ENCODE data around the gene ZNF567. TPM values are rescaled to one million over a fixed set of nuclear protein-coding genes. Genes with fewer than 3 reads are reported as not detected.

Gene ZNF567
- total RNA-seq, 3 donors from 2014 or later, result 2.9 to 8.3 (median 3.8) TPM

DNA sequence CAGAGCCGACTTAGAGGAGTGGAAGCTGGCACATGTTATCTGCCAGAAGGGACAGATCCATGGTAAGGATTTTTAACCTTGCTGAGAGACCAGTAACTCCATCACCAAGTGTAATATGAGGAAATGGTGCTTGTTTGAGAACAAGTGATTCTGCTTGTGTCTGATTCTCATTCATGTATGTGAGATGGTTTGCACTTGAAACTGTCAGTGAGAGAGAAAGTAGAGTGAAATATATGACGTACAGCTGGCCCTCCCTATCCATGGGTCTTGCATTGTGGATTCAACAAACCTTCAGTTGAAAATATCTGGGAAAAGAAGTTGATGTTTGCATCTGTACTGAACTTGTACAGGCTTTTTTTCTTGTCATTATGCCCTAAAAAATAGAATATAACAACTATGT is 18.8 kb upstream of the ZNF567 start:
- DNase-seq (no peak), ATAC-seq (no peak)
- Histone ChIP-seq H3K36me3 (ENCODE audit: low read depth) (peaks cover 3% of the 10 kb centered on the region), H3K4me3 (no peak overlapping the region), H3K9me3 (peaks cover 54% of the 10 kb centered on the region), H3K4me1 (ENCODE audit: low read depth) (no peaks in the 10 kb centered on the region)
- intact Hi-C loops (cut with DNase I, micrococcal nuclease), result no loop called here
- TF ChIP-seq, protein P1, sequence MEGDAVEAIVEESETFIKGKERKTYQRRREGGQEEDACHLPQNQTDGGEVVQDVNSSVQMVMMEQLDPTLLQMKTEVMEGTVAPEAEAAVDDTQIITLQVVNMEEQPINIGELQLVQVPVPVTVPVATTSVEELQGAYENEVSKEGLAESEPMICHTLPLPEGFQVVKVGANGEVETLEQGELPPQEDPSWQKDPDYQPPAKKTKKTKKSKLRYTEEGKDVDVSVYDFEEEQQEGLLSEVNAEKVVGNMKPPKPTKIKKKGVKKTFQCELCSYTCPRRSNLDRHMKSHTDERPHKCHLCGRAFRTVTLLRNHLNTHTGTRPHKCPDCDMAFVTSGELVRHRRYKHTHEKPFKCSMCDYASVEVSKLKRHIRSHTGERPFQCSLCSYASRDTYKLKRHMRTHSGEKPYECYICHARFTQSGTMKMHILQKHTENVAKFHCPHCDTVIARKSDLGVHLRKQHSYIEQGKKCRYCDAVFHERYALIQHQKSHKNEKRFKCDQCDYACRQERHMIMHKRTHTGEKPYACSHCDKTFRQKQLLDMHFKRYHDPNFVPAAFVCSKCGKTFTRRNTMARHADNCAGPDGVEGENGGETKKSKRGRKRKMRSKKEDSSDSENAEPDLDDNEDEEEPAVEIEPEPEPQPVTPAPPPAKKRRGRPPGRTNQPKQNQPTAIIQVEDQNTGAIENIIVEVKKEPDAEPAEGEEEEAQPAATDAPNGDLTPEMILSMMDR (IDR thresholded peaks at IDR 0.05), result no peak

DNA sequence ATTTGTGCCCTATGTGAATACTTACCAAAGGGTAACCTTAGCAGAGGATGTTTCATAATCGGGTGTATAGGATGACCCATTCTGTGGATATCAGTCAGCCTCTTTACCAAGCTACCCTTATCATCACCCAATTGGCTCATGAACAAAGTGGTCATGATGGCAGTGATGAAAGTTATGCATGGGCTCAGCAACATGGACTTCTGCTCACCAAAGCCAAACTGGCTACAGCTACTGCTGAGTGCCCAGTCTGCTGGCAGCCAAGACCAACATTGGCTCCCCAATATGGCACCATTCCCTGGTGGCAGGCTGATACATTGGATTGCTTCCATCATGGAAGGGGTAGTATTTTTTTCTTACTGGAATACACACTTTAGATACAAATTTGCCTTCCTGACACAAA is 15.0 kb upstream of the ZNF567 start:
- TF ChIP-seq, protein P1 (IDR thresholded peaks at IDR 0.05), result no peak
- ATAC-seq, result no peak
- peaks cover 76% of the 10 kb centered on the region for H3K9me3 ChIP-seq

DNA sequence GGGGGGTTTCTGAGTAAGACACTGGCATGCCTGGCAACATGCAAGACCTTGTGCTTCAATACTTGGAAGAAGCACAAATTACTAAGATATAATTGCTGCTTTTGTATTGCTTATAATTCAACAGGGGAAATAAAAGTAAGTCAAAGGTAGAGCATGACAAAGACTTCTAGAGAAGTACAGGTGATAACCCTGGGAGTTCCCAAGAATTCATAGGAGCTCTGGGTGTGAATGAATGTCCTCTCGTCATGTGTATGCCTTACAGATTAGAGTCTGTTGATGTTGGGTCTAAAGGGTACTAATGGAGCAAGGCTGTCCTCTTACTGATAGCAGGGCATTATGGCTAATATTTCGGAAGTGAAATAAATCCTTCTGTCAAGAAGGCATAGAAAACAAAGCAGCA is 13.2 kb upstream of the ZNF567 start:
- TF ChIP-seq, protein P1 (IDR thresholded peaks at IDR 0.05), result no peak
- peaks cover 93% of the 10 kb centered on the region for H3K9me3 ChIP-seq
- ATAC-seq, result no peak

More for the DNA sequence above, 15.0 kb upstream of the ZNF567 start:
- intact Hi-C loops (cut with DNase I, micrococcal nuclease), result no loop called here
- Histone ChIP-seq H3K4me3 (no peak overlapping the region), H3K4me1 (ENCODE audit: low read depth) (no peaks in the 10 kb centered on the region), H3K36me3 (ENCODE audit: low read depth) (no peaks in the 10 kb centered on the region)
- no peak for DNase-seq

DNA sequence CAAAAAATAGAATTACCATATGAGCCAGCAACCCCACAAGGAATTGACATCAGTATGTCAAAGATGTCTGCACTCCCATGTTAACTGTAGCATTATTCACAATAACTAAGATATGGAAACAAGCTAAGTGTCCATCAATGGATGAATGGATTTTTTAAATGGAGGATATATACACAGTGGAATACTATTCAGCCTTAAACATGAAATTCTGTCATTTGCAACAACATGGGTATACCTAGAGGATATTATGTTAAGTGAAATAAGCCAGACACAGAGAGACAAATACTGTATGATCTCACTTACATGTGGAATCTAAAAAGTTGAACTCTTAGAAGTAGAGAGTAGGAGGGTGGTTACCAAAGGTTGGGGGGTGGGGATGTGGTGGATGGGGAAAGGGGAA is 8.0 kb upstream of the ZNF567 start:
- no peak overlapping the region for H3K4me3 ChIP-seq
- TF ChIP-seq, protein P1 (IDR thresholded peaks at IDR 0.05), result no peak
- H3K4me1 ChIP-seq (ENCODE audit: low read depth), result no peaks in the 10 kb centered on the region
- H3K9me3 ChIP-seq, result peaks cover 64% of the 10 kb centered on the region
- no peaks in the 10 kb centered on the region for H3K36me3 ChIP-seq (ENCODE audit: low read depth)
- intact Hi-C loops (cut with DNase I, micrococcal nuclease), result no loop called here
- ATAC-seq (no peak), DNase-seq (no peak)

More for the DNA sequence above, 13.2 kb upstream of the ZNF567 start:
- no peak for DNase-seq
- no peak overlapping the region for H3K4me3 ChIP-seq
- H3K4me1 ChIP-seq (ENCODE audit: low read depth), result no peaks in the 10 kb centered on the region
- intact Hi-C loops (cut with DNase I, micrococcal nuclease), result no loop called here
- no peaks in the 10 kb centered on the region for H3K36me3 ChIP-seq (ENCODE audit: low read depth)

DNA sequence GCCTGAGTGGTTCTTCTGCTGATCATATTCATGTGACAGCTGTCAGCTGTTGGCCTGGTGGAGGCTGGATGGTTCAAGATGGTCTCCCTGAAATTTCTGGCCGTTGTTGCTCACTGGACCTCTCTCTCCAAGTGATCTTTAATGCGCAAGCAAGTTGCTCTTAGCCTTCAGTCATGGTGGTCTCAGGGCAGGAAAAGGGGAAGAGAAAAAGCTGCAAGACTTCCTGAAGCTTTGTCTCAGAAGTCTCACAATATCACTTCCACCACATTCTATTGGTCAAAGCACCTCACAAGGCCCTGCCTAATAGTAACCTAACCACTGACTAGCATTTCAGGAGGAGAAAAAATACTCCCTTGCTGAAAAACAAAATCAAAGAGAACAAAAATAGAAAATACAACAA is 1.6 kb upstream of the ZNF567 start:
- TF ChIP-seq, protein P1 (IDR thresholded peaks at IDR 0.05), result no peak
- ATAC-seq (no peak), DNase-seq (no peak)
- intact Hi-C loops (cut with DNase I, micrococcal nuclease), result no loop called here
- Histone ChIP-seq H3K36me3 (ENCODE audit: low read depth) (no peaks in the 10 kb centered on the region), H3K9me3 (peaks cover 14% of the 10 kb centered on the region), H3K4me1 (ENCODE audit: low read depth) (peaks cover 6% of the 10 kb centered on the region), H3K4me3 (no peak overlapping the region)

Measured in mucosa of descending colon (tissue), 3 donors.